H1 (cell line): ENCODE measurements around the gene ZFP14. TPM values are rescaled to one million over a fixed set of nuclear protein-coding genes. Genes with fewer than 3 reads are reported as not detected.

Experiments used
- CBX5 ChIP-seq: fragments of 300-800, 300-1000 bp; sonication (generic); IDR thresholded peaks from 2 replicates; pipeline ENCODE4 v1.7.1; 2016; ENCODE audit warnings: antibody characterized with exemption, low read length, low read depth
- CBX8 ChIP-seq: fragments of 300-800, 300-1000 bp; sonication (generic); IDR thresholded peaks from 2 replicates; pipeline ENCODE4 v1.7.1; 2016; ENCODE audit warnings: low read depth, low read length, borderline replicate concordance
- CEBPB ChIP-seq: IDR thresholded peaks from 2 replicates; pipeline ENCODE4 v1.6.1; 2012; ENCODE audit warnings: low read depth, low read length
- CHD2 ChIP-seq: IDR thresholded peaks from 2 replicates; pipeline ENCODE4 v1.6.1; 2012; ENCODE audit warnings: low read length, improper control_type of control experiment
- GTF2F1 ChIP-seq: IDR thresholded peaks from 2 replicates; pipeline ENCODE4 v1.6.1; 2012; ENCODE audit warnings: low read depth, low read length, improper control_type of control experiment, borderline replicate concordance
- HDAC2 ChIP-seq, 2 experiments: fragments of 300-600 bp in 1 of 2; sonication (generic) in 1 of 2; IDR thresholded peaks; 2 replicates each; pipeline ENCODE4 v1.6.1; 2011 to 2012; ENCODE audit warnings: low read depth in 2 of 2, low read length in 2 of 2, mild to moderate bottlenecking in 2 of 2, moderate library complexity in 2 of 2, borderline replicate concordance in 1 of 2, inconsistent platforms in 1 of 2
- JUND ChIP-seq: IDR thresholded peaks from 2 replicates; pipeline ENCODE4 v1.6.1; 2011; ENCODE audit warnings: mild to moderate bottlenecking, improper control_type of control experiment, low read length
- KDM1A ChIP-seq: fragments of 200-600, 300-600 bp; sonication (generic); IDR thresholded peaks from 2 replicates; pipeline ENCODE4 v1.7.1; 2016; ENCODE audit warnings: mild to moderate bottlenecking, low read length, borderline replicate concordance
- MAFK ChIP-seq: IDR thresholded peaks from 2 replicates; pipeline ENCODE4 v1.6.1; 2012; ENCODE audit warnings: low read depth, mild to moderate bottlenecking, improper control_type of control experiment, low read length
- NANOG ChIP-seq: IDR thresholded peaks from 2 replicates; pipeline ENCODE4 v1.6.1; 2011; ENCODE audit warnings: low read length, low read depth, mild to moderate bottlenecking, inconsistent platforms; ENCODE audit not compliant: insufficient read depth, poor library complexity, severe bottlenecking
- POLR2A ChIP-seq, 2 experiments: IDR thresholded peaks; 1 replicate in 1 of 2; 2 replicates in 1 of 2; pipeline ENCODE4 v1.6.1; 2011; ENCODE audit warnings: low read depth in 2 of 2, low read length in 2 of 2, mild to moderate bottlenecking in 2 of 2; ENCODE audit errors: control extremely low read depth in 1 of 2
- POLR2AphosphoS5 ChIP-seq: IDR thresholded peaks from 2 replicates; pipeline ENCODE4 v1.6.1; 2011; ENCODE audit warnings: low read depth, low read length
- RAD21 ChIP-seq, 2 experiments: IDR thresholded peaks in 1 of 2; conservative IDR thresholded peaks in 1 of 2; 2 replicates each; pipeline ENCODE4 v1.6.1; 2011; ENCODE audit warnings: low read depth in 2 of 2, low read length in 2 of 2, improper control_type of control experiment in 1 of 2, inconsistent platforms in 1 of 2, mild to moderate bottlenecking in 1 of 2, moderate library complexity in 1 of 2
- RFX5 ChIP-seq: IDR thresholded peaks from 2 replicates; pipeline ENCODE4 v1.6.1; 2011; ENCODE audit warnings: low read depth, low read length, improper control_type of control experiment, borderline replicate concordance
- RXRA ChIP-seq: IDR thresholded peaks from 2 replicates; pipeline ENCODE4 v1.6.1; 2011; ENCODE audit warnings: low read depth, mild to moderate bottlenecking, low read length, moderate library complexity; ENCODE audit not compliant: insufficient read depth
- SIX5 ChIP-seq: IDR thresholded peaks from 2 replicates; pipeline ENCODE4 v1.6.1; 2011; ENCODE audit warnings: mild to moderate bottlenecking, low read depth, low read length
- SP2 ChIP-seq: IDR thresholded peaks from 2 replicates; pipeline ENCODE4 v1.6.1; 2012; ENCODE audit warnings: mild to moderate bottlenecking, low read length, inconsistent platforms
- SP4 ChIP-seq: IDR thresholded peaks from 2 replicates; pipeline ENCODE4 v1.6.1; 2012; ENCODE audit warnings: low read length, inconsistent platforms
- TAF7 ChIP-seq: optimal IDR thresholded peaks from 2 replicates; pipeline ENCODE3; 2011; ENCODE audit warnings: low read depth, mild to moderate bottlenecking, inconsistent platforms, low read length, moderate library complexity, borderline replicate concordance
- TBP ChIP-seq: IDR thresholded peaks from 2 replicates; pipeline ENCODE4 v1.6.1; 2011; ENCODE audit warnings: low read depth, low read length, improper control_type of control experiment
- TCF12 ChIP-seq: IDR thresholded peaks from 2 replicates; pipeline ENCODE4 v1.6.1; 2011; ENCODE audit warnings: low read depth, mild to moderate bottlenecking, low read length
- TEAD4 ChIP-seq: IDR thresholded peaks from 2 replicates; pipeline ENCODE4 v1.6.1; 2012; ENCODE audit warnings: low read depth, low read length, inconsistent platforms, mixed read lengths
- ZNF274 ChIP-seq: IDR thresholded peaks from 2 replicates; pipeline ENCODE4 v1.7.0; 2012; ENCODE audit warnings: low read length, borderline replicate concordance; ENCODE audit errors: extremely low read depth
- polyA plus RNA-seq, 7 experiments: library from polyadenylated mRNA; depleted of rRNA in 3 of 7; stranded (reverse) in 5 of 7; unstranded in 2 of 7; fragments of >200 nt in 5 of 7; fragments of 200-250 nt in 2 of 7; gene quantifications; 1 replicate in 5 of 7; 2 replicates in 1 of 7; 4 replicates in 1 of 7; pipeline versions ENCODE4 v1.2.1 to v1.2.3, GENCODE V29; 2011 to 2013; ENCODE audit warnings: missing spikeins in 2 of 7, mixed read lengths in 2 of 7
- total RNA-seq: library from RNA; stranded (reverse); fragmentation: NEBNext Ultra II Directional; extraction: Animal tissue kit (Norgen Biotek cat#: 25700); gene quantifications from 2 replicates; pipeline ENCODE4 v1.2.1, GENCODE V29; 2021
- TF ChIP-seq, protein P1 (sequence below): IDR thresholded peaks from 2 replicates; pipeline ENCODE4 v1.6.1; 2012; ENCODE audit warnings: inconsistent platforms

The ZFP14 gene
- total and polyA plus RNA-seq, 2 of the 8 experiments (the other 6 are each of a cell fraction or from before 2014, with no cell fraction given), result 1.7 to 8.2 TPM

DNA sequence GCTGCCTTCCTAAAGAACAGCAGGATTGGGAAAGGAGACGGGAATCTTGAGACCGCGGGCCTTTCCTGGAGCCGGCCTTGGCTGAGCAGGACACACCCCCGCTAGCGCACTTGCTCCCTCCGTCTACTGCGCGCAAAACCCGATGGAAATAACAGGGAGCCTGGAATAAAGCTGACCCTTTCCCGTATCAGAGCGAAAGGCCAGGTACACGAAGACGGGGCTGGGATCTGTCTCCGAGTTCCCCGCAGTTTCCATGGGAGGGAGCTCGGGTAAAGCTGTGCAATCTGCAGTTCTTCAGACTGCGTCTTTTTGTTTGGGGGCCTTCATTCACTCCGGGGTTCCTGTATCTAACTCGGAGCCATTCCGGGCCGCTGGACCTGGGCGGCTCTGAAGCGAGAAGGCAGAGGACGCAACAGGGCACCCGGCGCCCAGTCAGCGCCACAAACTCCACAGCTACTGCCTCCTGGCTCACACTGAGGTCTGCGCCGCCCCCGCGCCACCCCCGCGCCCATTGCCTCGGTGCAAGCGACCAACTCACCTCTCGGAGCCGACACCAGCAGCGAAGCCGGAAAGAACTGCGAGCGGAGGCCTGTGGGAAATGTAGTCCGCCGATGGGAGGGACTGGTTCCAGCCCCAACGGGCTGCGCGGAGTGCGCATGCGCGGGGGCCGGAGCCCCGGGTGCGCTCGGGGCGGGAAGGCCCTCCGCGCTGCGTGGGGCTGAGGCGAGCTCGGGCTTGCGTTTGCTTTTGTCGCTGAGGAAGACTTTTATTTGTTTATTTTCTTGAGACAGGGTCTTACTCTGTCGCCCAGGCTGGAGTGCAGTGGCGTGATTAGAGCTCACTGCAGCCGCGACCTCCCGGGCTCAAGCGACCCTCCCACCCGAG is at the start of gene ZFP14 (continued):
- TF ChIP-seq TAF7 (peak; percentile 51), NANOG (no peak), CHD2 (no peak), ZNF274 (no peak), CEBPB (no peak), JUND (no peak), SP2 (no peak), TBP (peak; percentile 59; the same call in 1 of the 2 replicates), SIX5 (peak; percentile 67), TEAD4 (no peak), CBX5 (no peak), POLR2A (IDR thresholded peaks at IDR 0.05; ENCODE audit: control extremely low read depth in 1 of 2, low read depth in 2 of 2, low read length in 2 of 2) (peak in 1 of 2 experiments; percentile 55; a peak in 2 of 3 replicates), CBX8 (no peak), TCF12 (no peak), RXRA (no peak), GTF2F1 (0 out of 2 replicates have a peak, but pooled peaks have one; percentile 32), HDAC2 (IDR thresholded peaks at IDR 0.05; ENCODE audit: borderline replicate concordance in 1 of 2, low read depth in 2 of 2, low read length in 2 of 2) (no peak; a peak in 1 of 4 replicates), POLR2AphosphoS5 (no peak), KDM1A (no peak), SP4 (no peak), MAFK (no peak), RAD21 (IDR thresholded peaks at IDR 0.05 in 1 of 2, conservative IDR thresholded peaks at IDR 0.05 in 1 of 2; ENCODE audit: low read depth in 2 of 2, low read length in 2 of 2) (peak; percentile 39 to 51), RFX5 (no peak)
- TF ChIP-seq, protein P1, sequence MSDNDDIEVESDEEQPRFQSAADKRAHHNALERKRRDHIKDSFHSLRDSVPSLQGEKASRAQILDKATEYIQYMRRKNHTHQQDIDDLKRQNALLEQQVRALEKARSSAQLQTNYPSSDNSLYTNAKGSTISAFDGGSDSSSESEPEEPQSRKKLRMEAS, result peak; percentile 34; the same call in 1 of the 2 replicates
